ENCODE results near the gene SAA4.

The SAA4 gene

GRCh38 chr11:18188796-18189195, 47.8 kb downstream of the SAA4 start:
- no peak for DNase-seq

Data from AML-193 (cell line).